Liver (tissue), 9 donors: ENCODE results near the gene CRABP2. TPM values are rescaled to one million over a fixed set of nuclear protein-coding genes. Genes with fewer than 3 reads are reported as not detected.
A peak's percentile ranks its signal among the peaks of the same experiment; 100 is the strongest.

Experiments used
- DNase-seq: peaks from one replicate; pipeline ENCODE4 v3.0.0-alpha.2; 2017; ENCODE audit warnings: low spot score
- H3K27ac ChIP-seq, 2 donors: one replicate each; pipeline ENCODE4 v1.7.0; 2013; ENCODE audit warnings: inconsistent platforms in 2 of 2, low read length in 2 of 2, control low read depth in 1 of 2, low read depth in 1 of 2, mild to moderate bottlenecking in 1 of 2
- H3K27me3 ChIP-seq, 4 donors: one replicate each; pipeline versions ENCODE4 v1.6.1 to v1.7.0; 2013; ENCODE audit warnings: low read length in 3 of 4, inconsistent platforms in 1 of 4, mild to moderate bottlenecking in 1 of 4, moderate library complexity in 1 of 4; ENCODE audit not compliant: control insufficient read depth in 4 of 4, insufficient read depth in 4 of 4
- H3K36me3 ChIP-seq, 4 donors: one replicate each; pipeline versions ENCODE4 v1.6.1 to v1.7.0; 2013; ENCODE audit warnings: low read length in 3 of 4, mild to moderate bottlenecking in 3 of 4, low read depth in 1 of 4, moderate library complexity in 1 of 4; ENCODE audit not compliant: control insufficient read depth in 4 of 4, insufficient read depth in 3 of 4
- H3K4me1 ChIP-seq, 4 donors: one replicate each; pipeline versions ENCODE4 v1.6.1 to v1.7.0; 2013; ENCODE audit warnings: low read length in 3 of 4, mild to moderate bottlenecking in 3 of 4, moderate library complexity in 1 of 4; ENCODE audit not compliant: control insufficient read depth in 4 of 4, insufficient read depth in 4 of 4
- H3K4me3 ChIP-seq, 3 donors: one replicate each; pipeline versions ENCODE4 v1.6.1 to v1.7.0; 2013; ENCODE audit warnings: low read length in 3 of 3, control low read depth in 1 of 3, low read depth in 1 of 3, mild to moderate bottlenecking in 1 of 3
- H3K9ac ChIP-seq, 2 donors: one replicate each; pipeline ENCODE4 v1.7.0; 2013; ENCODE audit warnings: low read length in 2 of 2, mild to moderate bottlenecking in 2 of 2, moderate library complexity in 2 of 2, control low read depth in 1 of 2, low read depth in 1 of 2
- H3K9me3 ChIP-seq, 4 donors: one replicate each; pipeline versions ENCODE4 v1.6.1 to v1.7.0; 2013; ENCODE audit warnings: low read length in 3 of 4; ENCODE audit not compliant: control insufficient read depth in 4 of 4
- ATF3 ChIP-seq: IDR thresholded peaks from 2 replicates; pipeline ENCODE4 v1.6.1; 2016; ENCODE audit warnings: antibody characterized with exemption
- CTCF ChIP-seq: fragments of 150-350 bp; IDR thresholded peaks from 2 replicates; pipeline ENCODE4 v1.5.1; 2017; ENCODE audit warnings: improper control_type of control experiment, low read depth, low read length; ENCODE audit not compliant: missing input control
- EGR1 ChIP-seq, 2 donors: IDR thresholded peaks; 2 replicates each; pipeline ENCODE4 v1.6.1; 2016 to 2018; ENCODE audit warnings: antibody characterized with exemption in 2 of 2, low read depth in 2 of 2
- FOXA2 ChIP-seq: IDR thresholded peaks from 2 replicates; pipeline ENCODE4 v1.6.1; 2016; ENCODE audit warnings: antibody characterized with exemption
- JUND ChIP-seq, 2 donors: IDR thresholded peaks; 2 replicates each; pipeline ENCODE4 v1.6.1; 2016; ENCODE audit warnings: antibody characterized with exemption in 2 of 2
- MAX ChIP-seq: IDR thresholded peaks from 2 replicates; pipeline ENCODE4 v1.6.1; 2016; ENCODE audit warnings: antibody characterized with exemption
- NR2F2 ChIP-seq: IDR thresholded peaks from 2 replicates; pipeline ENCODE4 v1.6.1; 2016; ENCODE audit warnings: antibody characterized with exemption
- RAD21 ChIP-seq, 2 donors: IDR thresholded peaks; 2 replicates each; pipeline ENCODE4 v1.6.1; 2016; ENCODE audit warnings: antibody characterized with exemption in 2 of 2, mild to moderate bottlenecking in 2 of 2
- REST ChIP-seq: IDR thresholded peaks from 2 replicates; pipeline ENCODE4 v1.6.1; 2016; ENCODE audit warnings: antibody characterized with exemption, mild to moderate bottlenecking
- SP1 ChIP-seq: IDR thresholded peaks from 2 replicates; pipeline ENCODE4 v1.6.1; 2018; ENCODE audit warnings: antibody characterized with exemption, mild to moderate bottlenecking
- TAF1 ChIP-seq: conservative IDR thresholded peaks from 2 replicates; pipeline ENCODE4 v1.6.1; 2016; ENCODE audit warnings: antibody characterized with exemption, mild to moderate bottlenecking
- YY1 ChIP-seq: IDR thresholded peaks from 2 replicates; pipeline ENCODE4 v1.6.1; 2016; ENCODE audit warnings: antibody characterized with exemption, mild to moderate bottlenecking
- WGBS: extraction: QIAGEN DNeasy Blood & Tissue Kit; methylation state at CpG from one replicate; pipeline ENCODE4 v1.1.7; 2013; 5-methylcytosine and 5-hydroxymethylcytosine counted together
- polyA plus RNA-seq, 2 donors: library from polyadenylated mRNA; stranded (reverse) in 1 of 2; unstranded in 1 of 2; fragments of 200-250 nt in 1 of 2; fragments of >200 nt in 1 of 2; fragmentation: Nextera tagmentation in 1 of 2; extraction: Ambion mirVana in 1 of 2; gene quantifications; one replicate each; pipeline versions ENCODE4 v1.2.1 to v1.2.3, GENCODE V29; 2013 to 2015
- total RNA-seq, 2 donors: library from RNA; depleted of rRNA; stranded (reverse); fragments of >200 nt; gene quantifications; one replicate each; pipeline ENCODE4 v1.2.3, GENCODE V29; 2014
- donor health status: healthy.
- donor health status: healthy.
- donor health status: healthy.
- donor health status: healthy.
- donor health status: healthy.

CRABP2 gene
- total and polyA plus RNA-seq, 4 donors, result 0.14 to 0.22 TPM; not detected in 2

GRCh38 chr1:156751451-156751756, 46.0 kb upstream of the CRABP2 start, which contains the start of gene HDGF:
TSS of gene HDGF (minus strand) at chr1:156751675. CDS start at chr1:156751429, 246 bp downstream.
- Histone ChIP-seq H3K4me1 (peaks cover 6 to 47% (median 41%) of the 10 kb centered on the region in 4 donors), H3K27me3 (no peaks in the 10 kb centered on the region), H3K9me3 (no peaks in the 10 kb centered on the region), H3K9ac (peak within 1 kb of the TSS; percentile 93 to 97), H3K27ac (peak within 1 kb of the TSS; percentile 96 to 97), H3K36me3 (no peaks in the 10 kb centered on the region), H3K4me3 (peak within 1 kb of the TSS; percentile 84 to 92 (median 91))
- WGBS, result under 1% methylated on average over 48 of the region's 48 CpGs
- DNase-seq, result no peak
- no peak for TF ChIP-seq YY1
- TF ChIP-seq TAF1, result no peak
- no peak for TF ChIP-seq EGR1 (IDR thresholded peaks at IDR 0.05; ENCODE audit: low read depth in 2 of 2)
- no peak for TF ChIP-seq ATF3
- no peak for TF ChIP-seq CTCF
- no peak for TF ChIP-seq JUND (IDR thresholded peaks at IDR 0.05)
- TF ChIP-seq RAD21 (IDR thresholded peaks at IDR 0.05), result no peak
- TF ChIP-seq MAX, result no peak
- TF ChIP-seq REST, result no peak
- TF ChIP-seq FOXA2, result no peak

- H3K9ac ChIP-seq, result peak overlapping the region; percentile 93 to 97
- TF ChIP-seq SP1, result no peak
- peak; percentile 8 for TF ChIP-seq NR2F2
- H3K27me3 ChIP-seq, result no peaks in the 10 kb centered on the region
- H3K4me1 ChIP-seq, result peaks cover 6 to 52% (median 46%) of the 10 kb centered on the region in 4 donors
- peak overlapping the region; percentile 79 to 92 (median 86) for H3K4me3 ChIP-seq
- H3K9me3 ChIP-seq, result no peaks in the 10 kb centered on the region
- WGBS, result under 1% methylated on average over 64 of the region's 64 CpGs
- peak; percentile 61 for DNase-seq
- peak overlapping the region; percentile 96 to 97 for H3K27ac ChIP-seq
- H3K36me3 ChIP-seq, result no peaks in the 10 kb centered on the region
Observed at GRCh38 chr1:156750711-156751450, 45.5 kb upstream of the CRABP2 start.
